DMS114 treated with DMSO at 0.1 percent for 48 hours (cell line): ENCODE measurements around the gene TCAF1.
"Not testable (repeated sequence)": the region's sequence is repeated elsewhere in the genome, so short reads cannot be mapped to it uniquely, and the experiment has no call there.

ENCODE experiments used
- DNase-seq: peaks from one replicate; lab custom pipeline; 2025; ENCODE audit not compliant: unreplicated experiment; lab: John Stamatoyannopoulos, UW

The TCAF1 gene

DNA sequence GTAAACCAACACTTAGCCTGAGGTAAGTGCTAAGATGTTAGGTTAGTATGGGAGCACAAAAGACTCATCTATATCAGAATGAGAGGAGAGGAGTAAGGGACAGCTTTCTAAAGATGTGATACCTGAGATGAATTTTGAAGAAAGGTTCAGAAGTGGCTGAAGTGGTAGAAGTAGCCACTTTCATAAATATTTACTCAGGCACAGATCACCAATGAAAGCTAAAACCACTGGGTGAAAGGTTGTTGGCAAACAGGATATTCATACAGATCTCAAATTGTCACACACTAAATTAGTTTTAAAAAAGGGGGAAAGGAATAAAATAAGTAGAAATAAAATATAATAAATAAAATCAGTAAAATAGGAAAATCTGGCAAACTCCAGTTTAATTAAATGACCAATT lies 30.4 kb downstream of the TCAF1 start:
- DNase-seq: not testable (repeated sequence)

- DNase-seq: not testable (repeated sequence)
Observed at GRCh38 chr7:143857994-143858393, 44.0 kb downstream of the TCAF1 start.

DNA sequence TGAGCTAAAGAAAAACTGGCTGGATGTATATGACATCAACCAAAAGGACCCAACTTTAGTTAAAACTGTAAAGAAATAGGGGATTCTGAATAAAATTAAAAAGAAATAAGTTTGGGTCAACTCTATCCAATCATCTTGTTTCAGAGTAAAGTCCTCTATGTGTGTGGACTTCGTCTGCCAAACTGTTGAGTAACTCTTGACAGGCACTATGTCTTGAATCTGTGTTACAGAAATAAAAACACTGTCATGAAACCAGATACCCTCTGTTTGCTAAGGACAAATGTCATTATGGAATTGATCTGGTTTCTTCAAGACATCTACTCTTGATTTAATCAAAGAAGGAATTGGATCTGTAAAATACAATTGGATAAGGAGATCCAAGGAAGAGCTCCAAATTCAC lies 46.5 kb downstream of the TCAF1 start:
- not testable (repeated sequence) for DNase-seq

GRCh38 chr7:143850682-143851081 lies 51.3 kb downstream of the TCAF1 start:
- DNase-seq: no peak

DNA sequence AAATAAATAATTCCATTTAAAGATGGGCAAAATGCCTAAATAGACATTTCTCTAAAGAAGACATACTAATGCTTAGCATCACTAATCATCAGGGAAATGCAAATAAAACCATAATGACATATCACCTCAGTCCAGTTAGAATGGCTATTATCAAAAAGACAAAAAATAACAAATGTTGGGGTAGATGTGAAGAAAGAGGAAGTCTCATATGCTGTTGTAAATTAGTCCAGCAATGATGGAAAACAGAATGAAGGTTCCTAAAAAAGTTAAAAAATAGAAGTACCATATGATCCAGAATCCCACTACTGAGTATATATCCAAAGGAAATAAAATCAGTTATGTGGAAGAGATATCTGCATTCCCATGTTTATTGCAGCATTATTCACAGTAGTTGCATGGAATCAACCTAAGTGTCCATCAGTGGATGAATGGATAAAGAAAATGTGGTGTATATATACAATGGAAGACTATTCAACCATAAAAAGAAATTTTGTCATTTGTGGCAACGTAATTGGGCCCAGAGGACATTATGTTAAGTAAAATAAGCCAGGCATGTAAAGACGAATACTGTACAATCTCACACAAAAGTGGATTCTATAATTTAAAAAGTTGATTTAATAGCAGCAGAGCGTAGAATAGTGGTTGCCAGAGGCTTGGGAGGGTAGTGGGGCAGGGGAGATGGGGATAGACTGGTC lies 52.0 kb downstream of the TCAF1 start:
- DNase-seq: no peak

- DNase-seq: no peak
Observed at GRCh38 chr7:143848192-143848591, 53.8 kb downstream of the TCAF1 start.

DNA sequence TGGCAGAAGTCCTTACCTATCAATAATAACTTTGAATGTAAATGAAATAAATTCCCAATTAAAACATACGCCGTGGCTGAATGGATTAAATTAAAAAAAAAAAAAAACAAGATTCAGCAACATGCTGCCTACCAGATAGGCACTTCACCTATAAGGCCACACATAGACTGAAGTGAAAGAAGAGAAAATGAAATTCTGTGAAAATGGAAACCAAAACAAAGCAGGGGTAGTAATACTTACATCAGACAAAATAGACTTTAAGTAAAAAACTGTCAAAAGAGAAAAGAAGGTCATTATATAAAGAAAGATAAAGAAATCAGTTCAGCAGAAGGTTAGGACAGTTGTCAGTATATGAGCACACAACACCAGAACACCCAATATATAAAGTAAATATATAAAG lies 55.3 kb downstream of the TCAF1 start:
- no peak for DNase-seq

DNA sequence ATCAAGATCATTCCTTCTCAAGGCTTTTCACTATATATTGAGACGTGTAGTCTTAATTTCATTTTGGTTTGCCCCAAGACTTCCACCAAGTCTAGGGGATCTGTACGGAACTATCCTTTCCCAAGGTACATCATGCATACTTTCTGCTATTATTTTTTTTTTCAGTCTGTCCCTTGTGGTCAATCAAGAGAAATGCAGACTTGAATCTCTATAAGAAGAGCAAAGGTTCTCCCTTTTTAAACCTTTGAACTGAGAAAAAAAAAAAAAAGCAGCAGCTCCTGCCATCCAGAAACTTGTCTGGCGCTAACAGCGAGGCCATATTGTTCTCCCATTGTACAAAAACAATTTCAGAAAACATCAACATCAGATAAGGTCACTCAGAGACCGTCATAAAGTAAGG lies 60.3 kb downstream of the TCAF1 start:
- DNase-seq: not testable (repeated sequence)

- DNase-seq: not testable (repeated sequence)
Observed at GRCh38 chr7:143840062-143840461, 61.9 kb downstream of the TCAF1 start.

- DNase-seq: not testable (repeated sequence)
Observed at GRCh38 chr7:143837223-143837622, 64.8 kb downstream of the TCAF1 start.

GRCh38 chr7:143836622-143837021 lies 65.4 kb downstream of the TCAF1 start:
- peak; percentile 36 for DNase-seq

GRCh38 chr7:143836088-143836487 lies 65.9 kb downstream of the TCAF1 start:
- not testable (repeated sequence) for DNase-seq

GRCh38 chr7:143826578-143826977 lies 75.4 kb downstream of the TCAF1 start:
- not testable (repeated sequence) for DNase-seq

DNA sequence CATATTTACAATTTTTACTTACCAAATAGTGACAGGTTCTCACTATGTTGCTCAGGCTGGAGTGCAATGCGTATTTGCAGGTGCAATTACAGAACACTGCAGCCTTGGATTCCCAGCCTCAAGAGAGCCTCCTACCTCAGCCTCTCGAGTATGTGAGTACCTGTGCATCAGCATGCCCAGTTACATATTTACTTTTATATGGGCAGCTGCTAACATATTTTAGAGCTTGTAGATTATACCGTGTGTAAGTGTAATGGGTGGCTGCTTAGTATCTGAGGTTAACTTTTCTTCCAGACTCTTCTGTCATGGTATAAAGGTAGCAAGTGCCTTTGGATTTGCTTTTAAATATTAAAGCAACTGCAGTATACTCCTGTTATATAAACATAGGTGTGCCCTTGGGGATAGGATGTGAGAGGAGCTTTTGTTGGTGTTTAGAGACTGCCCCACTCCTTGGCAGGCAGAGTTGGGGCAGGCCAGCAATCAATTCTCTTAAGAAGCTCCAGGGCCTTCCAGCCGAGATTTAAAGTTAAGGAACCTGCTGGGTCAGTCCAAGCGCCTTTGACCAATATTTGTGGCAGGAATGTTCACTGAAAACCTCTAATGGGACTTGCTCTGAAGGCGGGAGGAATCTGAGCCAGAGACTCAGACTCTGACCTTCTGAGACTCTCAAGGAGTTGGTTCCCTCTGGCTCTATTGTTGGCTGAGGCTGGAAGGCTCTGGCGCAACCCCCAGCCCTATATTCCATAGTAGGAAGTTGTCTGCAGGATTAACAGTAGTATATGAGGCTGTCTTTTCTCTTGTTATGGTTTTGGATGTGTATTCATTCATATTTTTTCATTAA lies 77.5 kb downstream of the TCAF1 start:
- not testable (repeated sequence) for DNase-seq

DNA sequence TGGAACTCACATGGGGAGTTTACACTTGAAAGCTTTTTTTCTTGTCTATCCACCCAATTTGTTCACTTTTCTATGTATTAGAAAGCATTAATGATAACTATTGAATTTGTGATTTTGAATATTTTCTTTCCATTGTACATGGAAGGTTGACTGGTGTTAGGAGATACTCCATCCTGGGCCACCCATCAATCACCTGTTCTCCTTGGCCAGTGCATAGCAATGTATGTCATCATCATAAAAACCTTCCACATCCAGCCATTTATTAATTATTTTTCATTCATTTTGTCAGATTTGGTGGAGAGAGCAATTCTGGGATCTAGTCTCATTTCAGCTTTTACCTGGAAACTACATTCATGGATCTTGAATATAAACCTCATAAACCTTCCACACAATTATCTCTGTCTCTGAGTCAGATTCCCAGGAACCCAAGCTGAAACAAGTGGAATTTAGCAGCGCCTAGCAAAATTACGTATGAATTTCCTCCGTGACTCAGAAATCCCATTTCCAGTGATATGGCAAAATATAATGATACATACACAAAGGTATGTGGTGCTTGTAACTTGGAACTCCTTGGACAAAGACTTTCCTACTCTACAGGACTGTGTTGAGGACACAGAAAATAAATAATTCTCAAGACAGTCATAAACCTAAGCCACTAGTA lies 78.2 kb downstream of the TCAF1 start:
- DNase-seq: not testable (repeated sequence)

DNA sequence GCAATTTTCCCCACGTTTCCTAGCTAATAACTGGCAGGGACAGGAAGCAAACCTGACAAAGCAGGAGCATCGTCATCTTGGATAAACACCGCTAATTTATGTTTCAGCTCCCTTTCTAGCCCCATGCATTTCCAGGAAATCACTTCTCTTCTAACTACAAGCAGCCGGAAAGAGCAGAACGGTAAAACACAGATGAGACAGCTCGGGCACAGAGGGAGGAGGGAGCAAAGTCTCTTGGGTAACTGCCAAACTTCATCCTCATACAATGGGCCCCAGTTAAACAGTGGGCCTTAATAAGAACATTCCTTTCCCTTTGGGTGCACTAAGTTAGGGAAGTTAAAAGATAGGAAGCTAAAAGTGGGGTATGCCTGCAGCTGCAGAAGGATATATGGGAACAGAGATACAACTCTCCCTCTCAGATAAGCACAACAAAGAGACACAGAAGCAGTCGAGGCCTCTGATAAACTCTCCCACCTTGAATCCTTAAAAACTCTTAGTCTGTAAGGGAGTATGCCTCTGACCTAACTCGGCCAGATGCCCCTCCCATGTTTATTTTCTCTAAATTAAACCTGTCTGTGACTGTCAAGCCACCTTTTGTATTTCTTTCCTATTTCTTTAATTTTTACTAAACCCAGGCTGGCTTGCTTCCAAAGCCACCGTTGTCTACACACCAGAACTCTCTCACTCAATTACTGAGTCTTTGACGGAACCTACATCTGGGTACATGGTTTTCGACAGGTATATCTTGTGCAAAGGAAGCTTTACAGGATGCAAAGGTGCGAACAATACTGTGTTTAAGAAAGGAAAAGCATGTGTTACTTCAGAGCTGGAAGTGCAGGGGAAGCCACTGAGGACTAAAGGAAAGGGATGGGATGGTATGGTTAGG lies 80.3 kb downstream of the TCAF1 start:
- DNase-seq: not testable (repeated sequence)

- not testable (repeated sequence) for DNase-seq
Observed at GRCh38 chr7:143817873-143818272, 84.1 kb downstream of the TCAF1 start.

DNA sequence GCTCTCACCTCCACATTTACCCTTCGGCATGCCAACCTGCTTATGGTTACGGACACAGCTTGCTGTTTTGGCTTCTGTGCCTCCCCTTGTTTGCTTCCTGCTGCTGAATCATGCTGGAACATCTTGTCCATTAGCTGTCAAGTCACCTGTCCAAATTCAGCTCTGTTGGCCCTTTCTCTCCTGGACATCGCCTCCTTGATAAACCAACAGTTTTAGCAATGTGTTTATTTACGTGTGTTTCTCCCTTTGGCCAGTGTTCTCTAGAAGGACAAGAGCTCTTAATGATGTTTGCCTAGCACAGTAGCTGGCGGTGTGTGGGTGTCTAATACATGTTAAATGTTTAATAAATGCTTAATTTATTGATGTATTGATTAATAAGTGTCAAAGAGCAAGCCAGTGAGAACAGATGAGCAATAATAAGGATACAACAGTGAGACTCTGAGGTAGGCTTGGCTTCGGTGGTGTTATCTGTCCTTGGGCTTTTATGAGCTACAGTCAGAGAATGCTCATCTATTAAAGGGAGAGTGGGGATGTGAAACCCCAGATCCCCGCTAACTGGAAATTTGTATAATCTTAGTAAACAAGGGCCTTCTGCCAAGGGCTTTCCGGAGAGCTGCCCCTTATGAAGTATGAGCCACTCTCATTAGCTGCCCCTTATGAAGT lies 85.4 kb downstream of the TCAF1 start:
- not testable (repeated sequence) for DNase-seq

DNA sequence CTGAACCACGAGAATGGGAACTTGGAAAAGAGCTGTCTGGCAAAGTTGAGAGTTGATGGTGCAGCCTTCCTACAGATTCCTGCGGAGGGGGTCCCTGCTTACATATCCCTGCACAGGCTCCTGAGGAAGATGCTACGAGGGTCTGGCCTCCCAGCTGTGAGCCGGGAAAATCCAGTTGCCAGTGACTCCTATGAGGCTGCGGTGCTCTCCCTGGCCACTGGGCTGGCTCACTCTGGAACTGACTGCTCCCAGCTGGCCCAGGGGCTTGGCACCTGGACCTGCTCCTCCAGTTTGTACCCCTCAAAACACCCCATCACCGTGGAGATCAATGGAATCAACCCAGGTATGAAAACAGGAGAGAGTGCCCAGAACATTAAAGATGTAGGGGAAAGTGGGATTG lies 91.3 kb downstream of the TCAF1 start:
- DNase-seq: not testable (repeated sequence)

DNA sequence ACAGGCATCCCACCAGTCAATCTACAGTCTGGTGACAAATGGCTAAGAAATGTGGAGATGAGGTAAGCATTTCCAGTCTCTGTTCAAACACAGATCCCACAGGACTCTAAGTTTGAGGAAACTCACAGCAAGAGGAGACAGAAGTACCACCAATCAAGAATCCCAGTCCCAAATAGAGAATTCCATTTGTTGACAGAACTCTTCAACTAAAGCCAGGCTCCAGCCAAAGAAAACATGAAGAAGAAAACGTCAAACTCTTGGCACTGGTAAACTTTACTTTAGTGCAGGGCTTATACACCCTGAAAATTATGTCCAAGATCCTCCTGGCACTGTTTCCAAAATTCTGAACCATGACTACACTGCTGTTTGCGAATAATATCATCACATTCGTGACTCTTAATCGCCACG lies 95.3 kb downstream of the TCAF1 start:
- DNase-seq: not testable (repeated sequence)
